ENCODE data around the gene DDX52. TPM values are rescaled to one million over a fixed set of nuclear protein-coding genes. Genes with fewer than 3 reads are reported as not detected.
A peak's percentile ranks its signal among the peaks of the same experiment; 100 is the strongest.

DDX52 gene
- total and polyA plus RNA-seq, 2 of the 13 experiments (the other 11 are each of a cell fraction or from before 2014, with no cell fraction given), result 8.9 to 36.1 TPM

- WGBS (ENCODE audit: low lambda C conversion rate), result 70% methylated on average over 26 of the region's 26 CpGs
- in situ Hi-C loops (cut with HindIII; ENCODE audit: extremely low pct_ligation_motif_present, low pct_unique_long_range_greater_than_20kb), result no loop called here
- H3K9me3 ChIP-seq (ENCODE audit: low read length), result no peaks in the 10 kb centered on the region
- intact Hi-C loops (cut with micrococcal nuclease; ENCODE audit: unreplicated experiment), result no loop called here
- peak overlapping the region; percentile 77 for H3K4me2 ChIP-seq (ENCODE audit: low read depth, low read length)
- peaks cover 28% of the 10 kb centered on the region for H3K4me1 ChIP-seq (ENCODE audit: insufficient read depth, low read length)
- H3K4me3 ChIP-seq (replicated peaks in 1 of 3; ENCODE audit: insufficient read depth in 1 of 3, low read depth in 2 of 3, low read length in 3 of 3), result peak overlapping the region; percentile 89 to 99 (median 92)
- ATAC-seq (no peak), FAIRE-seq (no peak), DNase-seq (ENCODE audit: low spot score) (no peak)
- H2AFZ ChIP-seq (ENCODE audit: low read length), result no peak overlapping the region
- CTCF ChIA-PET (ENCODE audit: low intra/inter-chr PET ratio, low total read pairs), result no interaction called here
- TF ChIP-seq ZBTB33 (CRISPR knock-in tag; IDR thresholded peaks at IDR 0.05) (peak; percentile 24; the same call in 1 of the 2 replicates), ZNF121 (CRISPR knock-in tag; IDR thresholded peaks at IDR 0.05) (peak; percentile 59), ZBTB38 (CRISPR knock-in tag; IDR thresholded peaks at IDR 0.05) (peak; percentile 92), ZNF460 (CRISPR knock-in tag; IDR thresholded peaks at IDR 0.05; ENCODE audit: borderline replicate concordance) (peak; percentile 49; the same call in 1 of the 2 replicates), ZNF446 (CRISPR knock-in tag; IDR thresholded peaks at IDR 0.05) (no peak)
- BruUV-seq (replicated peaks), result no TSS peak
- peak overlapping the region; percentile 89 for H3K9ac ChIP-seq (ENCODE audit: insufficient read depth, low read depth, low read length)
- peak overlapping the region; percentile 92 for H3K27ac ChIP-seq (ENCODE audit: extremely low read length, insufficient read depth, low read length)
- no peaks in the 10 kb centered on the region for H3K27me3 ChIP-seq (ENCODE audit: control insufficient read depth in 1 of 2, insufficient read depth in 2 of 2, low read length in 2 of 2)
- peaks cover 29% of the 10 kb centered on the region for H3K79me2 ChIP-seq (ENCODE audit: insufficient read depth, low read length)
- POLR2A ChIA-PET, result interaction anchor here (0.9 to 2.1 kb wide), 3 partner anchors 116 to 163 kb away, joined by 3 to 7 read pairs (median 3); partner anchors contain the start of gene DUSP14
- H3K36me3 ChIP-seq (replicated peaks in 1 of 2; ENCODE audit: control insufficient read depth in 1 of 2, insufficient read depth in 2 of 2, low read length in 2 of 2), result peaks cover 0 to under 1% of the 10 kb centered on the region in 2 experiments; a peak in 1 of 5 replicates
- no peaks in the 10 kb centered on the region; the same call in 1 of the 2 replicates for H4K20me1 ChIP-seq (ENCODE audit: insufficient read depth, low read length)
Measured at GRCh38 chr17:37607637-37608331, 35.5 kb downstream of the DDX52 start.

All from HepG2 (cell line).